Measurements from ENCODE around the gene MACROD2.

MACROD2 gene

DNA sequence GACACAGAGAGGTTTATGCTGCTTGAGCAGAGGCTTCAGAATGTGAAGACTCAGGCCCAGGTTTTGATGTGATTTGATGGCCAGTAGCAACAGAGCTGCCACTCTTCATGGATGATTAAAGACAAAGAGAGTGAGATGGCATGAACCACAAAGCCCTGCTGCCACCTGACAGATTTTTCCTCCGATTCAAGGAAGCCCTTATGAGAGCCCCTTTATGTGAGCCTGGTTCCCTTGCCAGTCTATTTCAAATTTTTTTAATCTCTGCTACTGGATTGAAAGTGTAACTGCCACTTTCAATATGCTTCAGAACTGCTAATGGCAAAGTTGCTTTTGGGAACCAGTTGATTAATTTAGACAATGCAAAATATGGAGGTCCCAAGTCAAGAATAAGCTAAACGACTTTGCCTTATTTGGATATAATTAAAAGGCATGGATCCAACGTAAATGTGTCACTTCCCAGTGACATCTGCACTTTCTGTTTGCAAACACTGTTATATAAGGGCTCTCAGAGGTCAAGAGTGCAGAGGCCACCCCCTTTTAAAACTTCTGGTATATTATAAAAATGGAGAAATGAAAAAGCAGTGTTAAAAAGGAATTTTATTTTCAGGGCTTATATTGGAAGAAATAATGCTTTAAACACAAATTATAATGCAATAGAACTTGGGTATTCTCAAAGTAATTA lies 581.0 kb downstream of the MACROD2 start:
- no peaks in the 10 kb centered on the region for H3K79me2 ChIP-seq (ENCODE audit: insufficient read depth, low read length)
- H3K27me3 ChIP-seq (ENCODE audit: low read length) = no peaks in the 10 kb centered on the region
- H3K4me2 ChIP-seq (ENCODE audit: low read depth, low read length, poor library complexity, severe bottlenecking) = no peak overlapping the region
- no peaks in the 10 kb centered on the region for H3K9me2 ChIP-seq (replicated peaks; ENCODE audit: insufficient read depth, low read length)
- no peaks in the 10 kb centered on the region for H3K36me3 ChIP-seq (ENCODE audit: low read length)
- no peak overlapping the region for H3K27ac ChIP-seq (ENCODE audit: low read depth, low read length)
- H3F3A ChIP-seq (ENCODE audit: insufficient read depth) = no peaks in the 10 kb centered on the region
- H2AFZ ChIP-seq (ENCODE audit: low read depth, low read length, severe bottlenecking) = no peak overlapping the region
- H3K9me3 ChIP-seq (ENCODE audit: insufficient read depth, low read length) = no peaks in the 10 kb centered on the region
- TF ChIP-seq, protein P1, sequence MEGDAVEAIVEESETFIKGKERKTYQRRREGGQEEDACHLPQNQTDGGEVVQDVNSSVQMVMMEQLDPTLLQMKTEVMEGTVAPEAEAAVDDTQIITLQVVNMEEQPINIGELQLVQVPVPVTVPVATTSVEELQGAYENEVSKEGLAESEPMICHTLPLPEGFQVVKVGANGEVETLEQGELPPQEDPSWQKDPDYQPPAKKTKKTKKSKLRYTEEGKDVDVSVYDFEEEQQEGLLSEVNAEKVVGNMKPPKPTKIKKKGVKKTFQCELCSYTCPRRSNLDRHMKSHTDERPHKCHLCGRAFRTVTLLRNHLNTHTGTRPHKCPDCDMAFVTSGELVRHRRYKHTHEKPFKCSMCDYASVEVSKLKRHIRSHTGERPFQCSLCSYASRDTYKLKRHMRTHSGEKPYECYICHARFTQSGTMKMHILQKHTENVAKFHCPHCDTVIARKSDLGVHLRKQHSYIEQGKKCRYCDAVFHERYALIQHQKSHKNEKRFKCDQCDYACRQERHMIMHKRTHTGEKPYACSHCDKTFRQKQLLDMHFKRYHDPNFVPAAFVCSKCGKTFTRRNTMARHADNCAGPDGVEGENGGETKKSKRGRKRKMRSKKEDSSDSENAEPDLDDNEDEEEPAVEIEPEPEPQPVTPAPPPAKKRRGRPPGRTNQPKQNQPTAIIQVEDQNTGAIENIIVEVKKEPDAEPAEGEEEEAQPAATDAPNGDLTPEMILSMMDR (IDR thresholded peaks at IDR 0.05; ENCODE audit: insufficient read depth, low read length, poor library complexity, severe bottlenecking) = no peak
- no peak for TF ChIP-seq EZH2phosphoT487 (conservative IDR thresholded peaks at IDR 0.05; ENCODE audit: low read length)
- H3K9ac ChIP-seq (ENCODE audit: low read length) = no peak overlapping the region
- H4K20me1 ChIP-seq (ENCODE audit: low read depth, low read length) = no peaks in the 10 kb centered on the region
- H3K4me3 ChIP-seq (ENCODE audit: insufficient read depth, low read length, poor library complexity, severe bottlenecking) = no peak overlapping the region

DNA sequence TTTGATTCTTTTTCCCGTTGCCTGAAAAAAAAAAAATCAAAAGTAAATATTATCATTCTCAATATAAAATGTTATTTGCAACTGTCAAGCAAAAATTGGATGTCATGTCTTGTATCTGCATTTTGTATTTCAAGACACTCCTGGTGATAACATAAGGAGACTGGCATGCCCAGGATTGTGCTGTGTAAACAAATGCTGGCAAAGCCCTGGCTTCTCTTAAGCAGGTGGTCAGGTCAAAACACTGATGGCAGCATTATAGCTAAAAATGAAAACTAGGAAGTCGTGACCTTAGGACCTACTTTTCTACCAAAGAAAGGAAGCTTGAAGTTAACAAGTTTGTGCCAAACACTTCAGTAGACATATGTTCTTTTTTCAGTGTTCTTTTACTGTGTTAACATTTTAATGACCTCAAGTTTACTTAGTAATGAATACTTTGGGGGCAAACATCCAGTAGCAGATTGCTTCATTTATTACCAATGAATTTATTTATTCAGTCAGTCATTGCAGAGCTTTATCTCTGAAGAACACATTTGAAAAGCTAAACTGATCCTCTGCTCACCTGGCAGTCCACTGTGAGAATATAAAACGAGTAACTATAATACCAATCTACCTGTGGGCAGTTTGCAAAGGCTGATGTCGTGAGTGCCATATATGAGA lies 585.2 kb downstream of the MACROD2 start:
- no peak overlapping the region for H2AFZ ChIP-seq (ENCODE audit: low read depth, low read length, severe bottlenecking)
- H3K9me3 ChIP-seq (ENCODE audit: insufficient read depth, low read length) = no peaks in the 10 kb centered on the region
- no peak overlapping the region for H3K27ac ChIP-seq (ENCODE audit: low read depth, low read length)
- H4K20me1 ChIP-seq (ENCODE audit: low read depth, low read length) = no peaks in the 10 kb centered on the region
- TF ChIP-seq, protein P1 (IDR thresholded peaks at IDR 0.05; ENCODE audit: insufficient read depth, low read length, poor library complexity, severe bottlenecking) = no peak
- no peak for TF ChIP-seq EZH2phosphoT487 (conservative IDR thresholded peaks at IDR 0.05; ENCODE audit: low read length)
- no peaks in the 10 kb centered on the region for H3K27me3 ChIP-seq (ENCODE audit: low read length)
- no peak overlapping the region for H3K4me2 ChIP-seq (ENCODE audit: low read depth, low read length, poor library complexity, severe bottlenecking)
- no peaks in the 10 kb centered on the region for H3K36me3 ChIP-seq (ENCODE audit: low read length)
- H3K79me2 ChIP-seq (ENCODE audit: insufficient read depth, low read length) = no peaks in the 10 kb centered on the region
- H3K4me3 ChIP-seq (ENCODE audit: insufficient read depth, low read length, poor library complexity, severe bottlenecking) = no peak overlapping the region
- no peaks in the 10 kb centered on the region for H3K9me2 ChIP-seq (replicated peaks; ENCODE audit: insufficient read depth, low read length)
- H3K9ac ChIP-seq (ENCODE audit: low read length) = no peak overlapping the region
- no peaks in the 10 kb centered on the region for H3F3A ChIP-seq (ENCODE audit: insufficient read depth)

DNA sequence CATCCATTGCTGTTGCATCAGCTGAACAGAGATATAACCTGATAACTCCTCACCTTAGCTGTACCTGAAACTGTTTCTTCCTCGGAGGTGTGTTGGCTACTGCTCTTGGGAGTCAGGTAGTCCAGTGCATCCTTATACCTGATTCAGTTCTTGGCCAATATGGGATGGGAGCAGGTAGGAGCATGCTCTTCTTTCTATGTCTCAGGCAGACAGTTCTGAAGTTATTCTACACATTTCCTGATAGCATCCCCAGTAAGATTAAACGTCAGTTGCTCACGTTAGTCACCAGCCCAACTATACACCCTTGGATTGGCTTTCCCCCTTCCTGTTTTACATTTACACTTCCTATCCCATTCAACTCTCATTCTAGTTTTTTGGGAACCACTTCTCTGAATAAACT lies 586.4 kb downstream of the MACROD2 start:
- Histone ChIP-seq H3K9ac (ENCODE audit: low read length) (no peak overlapping the region), H3F3A (ENCODE audit: insufficient read depth) (no peaks in the 10 kb centered on the region), H4K20me1 (ENCODE audit: low read depth, low read length) (no peaks in the 10 kb centered on the region), H3K27me3 (ENCODE audit: low read length) (no peaks in the 10 kb centered on the region), H3K4me3 (ENCODE audit: insufficient read depth, low read length, poor library complexity, severe bottlenecking) (no peak overlapping the region), H2AFZ (ENCODE audit: low read depth, low read length, severe bottlenecking) (no peak overlapping the region), H3K36me3 (ENCODE audit: low read length) (no peaks in the 10 kb centered on the region), H3K9me2 (replicated peaks; ENCODE audit: insufficient read depth, low read length) (no peaks in the 10 kb centered on the region), H3K27ac (ENCODE audit: low read depth, low read length) (no peak overlapping the region), H3K9me3 (ENCODE audit: insufficient read depth, low read length) (no peaks in the 10 kb centered on the region), H3K4me2 (ENCODE audit: low read depth, low read length, poor library complexity, severe bottlenecking) (no peak overlapping the region), H3K79me2 (ENCODE audit: insufficient read depth, low read length) (no peaks in the 10 kb centered on the region)
- TF ChIP-seq EZH2phosphoT487 (conservative IDR thresholded peaks at IDR 0.05; ENCODE audit: low read length) = no peak
- TF ChIP-seq, protein P1 (IDR thresholded peaks at IDR 0.05; ENCODE audit: insufficient read depth, low read length, poor library complexity, severe bottlenecking) = no peak
